HT-29 (cell line): ENCODE measurements around the gene APOE. TPM values are rescaled to one million over a fixed set of nuclear protein-coding genes. Genes with fewer than 3 reads are reported as not detected.
A peak's percentile ranks its signal among the peaks of the same experiment; 100 is the strongest.

ENCODE experiments used
- DNase-seq: peaks from one replicate; pipeline ENCODE4 v3.0.0-alpha.2; 2015; ENCODE audit warnings: low spot score
- total RNA-seq: library from RNA; depleted of rRNA; stranded (reverse); fragments of >200 nt; shearing (Covaris generic); gene quantifications from 2 replicates; pipeline ENCODE4 v1.2.3, GENCODE V29; 2014; rRNA removed

Gene APOE
- total RNA-seq, 1 experiment from 2014 or later = 1.5 TPM

DNA sequence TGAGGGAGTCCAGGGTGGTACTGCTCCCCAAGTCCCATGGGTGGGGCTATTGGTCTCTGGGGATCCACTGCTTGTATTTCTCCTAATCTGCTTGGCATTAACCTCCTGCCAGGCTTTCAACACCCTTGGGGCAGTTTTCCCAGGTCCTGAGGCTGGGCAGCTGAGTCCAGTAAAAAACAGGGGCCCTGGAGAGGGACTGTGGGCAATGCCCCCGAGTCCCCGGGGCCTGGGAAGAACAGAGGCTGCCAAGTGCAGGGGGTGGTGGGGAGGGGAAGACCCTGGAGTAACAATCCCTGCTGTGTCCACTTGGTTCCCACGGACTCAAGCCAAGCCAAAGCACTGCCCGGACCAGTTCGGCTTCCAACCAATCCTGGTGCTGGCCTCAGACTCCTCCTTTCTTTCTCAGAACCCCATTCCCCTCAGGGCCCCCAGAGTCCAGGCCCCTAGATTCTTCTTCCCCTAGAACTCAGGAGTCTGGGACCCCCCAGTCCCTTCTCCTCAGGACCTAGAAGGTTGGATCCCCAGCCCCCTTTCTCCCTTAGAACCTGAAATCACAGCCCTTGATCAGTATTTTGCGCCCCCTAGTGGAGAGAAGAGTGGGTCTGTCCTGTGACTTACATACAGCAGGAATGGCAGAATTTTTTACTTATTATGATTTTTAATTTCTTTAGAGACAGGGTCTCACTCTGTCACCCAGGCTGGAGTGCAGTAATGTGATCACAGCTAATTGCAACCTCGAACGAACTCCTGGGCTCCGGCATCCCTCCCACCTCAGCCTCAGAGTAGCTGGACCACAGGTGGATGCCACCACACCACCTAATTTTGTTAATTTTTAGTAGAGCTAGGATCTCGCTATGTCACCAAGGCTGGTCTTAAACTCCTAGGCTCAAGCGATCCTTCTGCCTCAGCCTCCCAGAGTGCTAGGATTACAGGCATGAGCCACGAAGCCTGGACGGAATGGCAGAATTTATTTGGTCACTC is 45.9 kb downstream of the APOE start:
- peak; percentile 93 for DNase-seq

DNA sequence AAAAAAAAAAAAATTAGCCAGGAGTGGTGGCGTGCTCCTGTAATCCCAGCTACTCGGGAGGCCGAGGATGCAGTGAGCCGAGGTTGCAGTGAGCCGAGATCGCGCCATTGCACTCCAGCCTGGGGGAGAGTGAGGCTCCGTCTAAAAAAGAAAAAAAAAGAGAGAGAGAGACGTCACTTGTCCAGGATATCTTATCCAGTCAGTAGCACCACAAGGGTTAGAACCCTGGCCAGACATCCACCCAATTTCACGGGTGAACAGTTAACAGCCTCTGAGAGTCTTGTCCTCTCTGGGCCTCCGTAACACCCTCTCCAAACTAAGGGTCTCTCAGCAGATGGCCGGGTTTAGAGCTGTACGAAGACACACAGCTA is 48.7 kb downstream of the APOE start:
- DNase-seq = no peak

DNA sequence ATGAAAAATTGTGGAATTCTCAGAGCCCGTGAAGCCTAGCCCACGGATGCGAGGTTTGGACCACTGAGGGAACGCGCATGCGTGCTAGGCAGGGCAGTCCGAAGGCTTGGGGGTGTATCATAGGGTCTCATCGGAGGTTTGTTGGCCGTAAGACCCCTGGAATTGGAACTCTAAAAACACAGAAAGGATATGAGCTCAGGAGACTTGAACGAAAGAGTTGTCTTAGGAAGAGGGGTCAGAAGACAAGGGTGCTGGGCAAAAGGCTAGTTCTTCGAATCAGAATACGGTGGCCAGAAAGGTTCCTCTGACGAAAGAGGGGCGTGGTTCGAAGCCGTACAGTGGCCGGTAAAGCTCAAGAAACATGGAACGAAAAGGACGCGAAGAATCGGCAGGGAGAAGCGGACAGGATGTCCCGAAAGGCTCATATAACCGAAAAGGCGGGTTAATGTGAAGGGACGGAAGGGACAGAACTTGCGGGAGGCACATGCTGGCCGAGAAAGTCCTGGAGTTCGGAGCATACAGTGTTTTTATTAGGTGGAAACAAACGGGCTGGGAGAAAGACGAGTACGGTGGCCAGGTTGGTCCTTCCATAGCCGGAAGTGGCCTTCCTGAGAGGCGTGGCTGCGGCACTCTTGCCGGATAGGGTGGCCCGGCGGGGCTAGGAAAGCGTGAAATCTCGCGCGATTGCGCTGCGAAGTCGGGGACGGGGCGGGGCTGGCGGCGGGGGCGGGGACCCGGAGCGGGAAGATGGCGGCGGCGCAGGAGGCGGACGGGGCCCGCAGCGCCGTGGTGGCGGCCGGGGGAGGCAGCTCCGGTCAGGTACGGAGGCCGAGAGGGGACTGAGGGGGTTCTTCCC is 49.3 kb downstream of the APOE start, which contains the start of gene CLPTM1:
CLPTM1 (plus strand) TSS at position 732 of the 856 bp plus-strand sequence; CDS start at position 748, 16 bp downstream.
- peak; percentile 99 for DNase-seq

DNA sequence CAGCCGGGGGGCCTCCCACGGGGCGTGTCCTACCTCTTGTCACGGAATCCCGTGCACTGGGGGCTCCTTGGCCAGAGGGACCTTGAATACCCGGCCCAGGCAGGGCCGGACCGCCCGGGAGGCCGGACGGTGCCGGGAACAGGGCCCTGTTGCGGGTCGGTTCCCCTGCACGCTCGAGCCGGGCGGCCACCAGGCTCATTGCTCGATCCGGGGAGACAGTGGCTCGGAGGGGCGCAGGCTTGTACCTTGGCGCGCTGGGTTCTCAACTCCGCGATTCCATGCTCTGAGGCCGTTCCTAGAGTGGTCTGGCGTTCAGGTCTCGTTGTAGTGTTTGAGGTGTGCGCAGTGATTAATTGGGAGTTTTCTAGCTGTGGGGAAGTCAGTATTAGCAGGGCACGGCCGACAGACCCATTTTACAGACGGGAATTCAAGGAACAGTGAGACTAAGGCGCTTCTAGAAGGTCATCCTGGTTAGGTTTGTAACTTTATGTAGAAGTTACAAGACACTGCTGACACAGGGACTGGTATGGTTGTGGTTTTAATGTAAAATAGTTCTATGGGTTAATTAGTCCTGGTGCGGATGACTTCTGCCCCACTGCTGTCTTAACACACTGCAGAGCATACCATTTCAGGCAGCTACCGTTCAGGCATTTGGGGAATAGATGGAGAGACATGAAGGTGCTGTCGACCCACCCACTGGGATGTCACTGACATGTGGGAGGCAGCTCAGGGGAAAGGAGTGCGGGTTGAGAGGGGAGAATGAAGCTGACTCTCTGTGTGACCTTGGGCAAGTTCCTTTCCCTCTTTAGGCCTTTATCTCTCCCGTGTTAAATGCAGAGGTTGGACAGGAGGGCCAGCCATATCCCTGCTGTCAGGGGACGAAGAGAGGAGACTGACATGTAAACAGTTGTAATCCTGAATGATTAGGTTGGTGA is 50.2 kb downstream of the APOE start:
- peak; percentile 42 for DNase-seq

DNA sequence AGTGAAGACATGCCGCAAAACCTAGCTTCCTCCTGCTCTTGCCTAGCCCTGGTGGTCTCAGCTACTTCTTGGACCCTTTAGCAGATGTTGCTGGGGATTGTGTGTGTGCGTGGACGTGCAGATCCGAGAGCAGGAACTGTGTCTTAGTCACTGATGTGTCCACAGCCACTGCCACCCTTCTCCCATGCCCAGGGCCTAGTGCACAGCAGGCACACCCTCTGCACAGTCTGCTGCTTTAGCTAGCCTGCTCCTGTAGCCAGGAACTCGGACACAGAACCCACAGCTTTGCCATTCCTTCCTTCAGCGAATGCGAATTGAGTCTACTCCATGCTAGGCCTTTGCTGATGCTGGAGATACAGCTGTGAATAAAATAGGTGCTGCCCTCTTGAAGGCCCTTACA is 51.9 kb downstream of the APOE start:
- DNase-seq = no peak

DNA sequence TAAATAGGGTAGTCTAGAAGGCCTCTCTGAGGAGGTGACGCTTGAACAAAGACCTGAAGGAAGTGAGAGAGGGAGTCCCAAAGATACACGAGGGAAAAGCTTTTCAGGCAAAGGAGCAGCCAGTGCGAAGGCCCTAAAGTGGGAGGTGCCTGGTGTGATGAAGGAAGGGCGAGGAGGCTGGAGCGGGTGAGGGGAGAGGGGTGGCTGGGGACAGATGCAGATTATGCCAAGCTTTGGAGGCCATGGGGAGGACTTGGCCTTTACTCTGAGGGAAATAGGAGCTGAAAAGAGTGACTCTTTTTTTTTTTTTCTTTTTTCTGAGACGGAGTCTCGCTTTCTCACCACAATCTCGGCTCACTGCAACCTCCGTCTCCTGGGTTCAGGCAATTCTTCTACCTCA is 52.5 kb downstream of the APOE start:
- no peak for DNase-seq

Other genes with a start within 250 kb of the APOE start
- 1.0 and 2.2 TPM in 2 replicates for gene CEACAM19, start 234.3 kb upstream of the APOE start, total RNA-seq
- gene CEACAM16, start 206.6 kb upstream of the APOE start, total RNA-seq = not detected in 2 replicates
- gene BCL3, start 157.1 kb upstream of the APOE start, total RNA-seq = 39.1 and 50.6 TPM in 2 replicates
- gene CBLC, start 127.9 kb upstream of the APOE start, total RNA-seq = 79.7 and 93.2 TPM in 2 replicates
- gene BCAM, start 96.7 kb upstream of the APOE start, total RNA-seq = 150 and 201 TPM in 2 replicates
- 603 and 664 TPM in 2 replicates for gene NECTIN2, start 59.5 kb upstream of the APOE start, total RNA-seq
- gene TOMM40, start 14.5 kb upstream of the APOE start, total RNA-seq = 467 and 469 TPM in 2 replicates
- 0.28 and 2.0 TPM in 2 replicates for gene APOC1, start 8.8 kb downstream of the APOE start, total RNA-seq
- gene APOC4, start 36.4 kb downstream of the APOE start, total RNA-seq = not detected in 2 replicates
- gene APOC2, start 40.3 kb downstream of the APOE start, total RNA-seq = not detected in 2 replicates
- gene CLPTM1, start 49.6 kb downstream of the APOE start, total RNA-seq = 104 and 106 TPM in 2 replicates
- 11.4 and 18.8 TPM in 2 replicates for gene RELB, start 95.7 kb downstream of the APOE start, total RNA-seq
- 90.2 and 99.9 TPM in 2 replicates for gene CLASRP, start 133.2 kb downstream of the APOE start, total RNA-seq
- 1.5 and 1.7 TPM in 2 replicates for gene ZNF296, start 170.7 kb downstream of the APOE start, total RNA-seq
- gene GEMIN7, start 173.5 kb downstream of the APOE start, total RNA-seq = 113 and 137 TPM in 2 replicates
- gene PPP1R37, start 187.4 kb downstream of the APOE start, total RNA-seq = 108 and 128 TPM in 2 replicates